ENCODE data around the gene NOL11. TPM values are rescaled to one million over a fixed set of nuclear protein-coding genes. Genes with fewer than 3 reads are reported as not detected.
"Not testable (repeated sequence)": the region's sequence is repeated elsewhere in the genome, so short reads cannot be mapped to it uniquely, and the experiment has no call there.

NOL11 gene
- total RNA-seq, 1 donor from 2014 or later = 22.0 TPM

DNA sequence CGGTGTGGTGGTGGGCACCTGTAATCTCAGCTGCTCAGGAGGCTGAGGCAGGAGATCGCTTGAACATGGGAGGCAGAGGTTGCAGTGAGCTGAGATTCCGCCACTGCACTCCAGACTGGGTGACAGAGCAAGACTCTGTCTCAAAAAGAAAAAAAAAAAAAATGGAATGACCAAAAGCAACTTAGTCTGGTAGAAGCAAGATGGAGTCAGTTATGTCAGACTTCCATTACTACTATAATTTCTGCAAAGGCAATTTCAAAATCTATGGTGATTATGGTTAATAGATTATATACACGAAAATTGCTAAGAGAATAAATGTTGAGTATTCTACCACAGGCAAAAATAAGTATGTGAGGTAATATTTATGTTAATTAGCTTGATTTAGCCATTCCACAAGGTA is 32.3 kb downstream of the NOL11 start:
- Histone ChIP-seq H3K9me3 (no peaks in the 10 kb centered on the region), H3K27ac (no peak overlapping the region), H3K4me1 (no peaks in the 10 kb centered on the region), H3K27me3 (no peaks in the 10 kb centered on the region), H3K36me3 (peaks cover 37 to 49% of the 10 kb centered on the region in 2 donors), H3K4me3 (no peak overlapping the region)
- intact Hi-C loops (cut with DNase I) = no loop called here
- TF ChIP-seq, protein P1, sequence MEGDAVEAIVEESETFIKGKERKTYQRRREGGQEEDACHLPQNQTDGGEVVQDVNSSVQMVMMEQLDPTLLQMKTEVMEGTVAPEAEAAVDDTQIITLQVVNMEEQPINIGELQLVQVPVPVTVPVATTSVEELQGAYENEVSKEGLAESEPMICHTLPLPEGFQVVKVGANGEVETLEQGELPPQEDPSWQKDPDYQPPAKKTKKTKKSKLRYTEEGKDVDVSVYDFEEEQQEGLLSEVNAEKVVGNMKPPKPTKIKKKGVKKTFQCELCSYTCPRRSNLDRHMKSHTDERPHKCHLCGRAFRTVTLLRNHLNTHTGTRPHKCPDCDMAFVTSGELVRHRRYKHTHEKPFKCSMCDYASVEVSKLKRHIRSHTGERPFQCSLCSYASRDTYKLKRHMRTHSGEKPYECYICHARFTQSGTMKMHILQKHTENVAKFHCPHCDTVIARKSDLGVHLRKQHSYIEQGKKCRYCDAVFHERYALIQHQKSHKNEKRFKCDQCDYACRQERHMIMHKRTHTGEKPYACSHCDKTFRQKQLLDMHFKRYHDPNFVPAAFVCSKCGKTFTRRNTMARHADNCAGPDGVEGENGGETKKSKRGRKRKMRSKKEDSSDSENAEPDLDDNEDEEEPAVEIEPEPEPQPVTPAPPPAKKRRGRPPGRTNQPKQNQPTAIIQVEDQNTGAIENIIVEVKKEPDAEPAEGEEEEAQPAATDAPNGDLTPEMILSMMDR (IDR thresholded peaks at IDR 0.05) = no peak
- DNase-seq (ENCODE audit: low spot score in 2 of 2) = no peak

DNA sequence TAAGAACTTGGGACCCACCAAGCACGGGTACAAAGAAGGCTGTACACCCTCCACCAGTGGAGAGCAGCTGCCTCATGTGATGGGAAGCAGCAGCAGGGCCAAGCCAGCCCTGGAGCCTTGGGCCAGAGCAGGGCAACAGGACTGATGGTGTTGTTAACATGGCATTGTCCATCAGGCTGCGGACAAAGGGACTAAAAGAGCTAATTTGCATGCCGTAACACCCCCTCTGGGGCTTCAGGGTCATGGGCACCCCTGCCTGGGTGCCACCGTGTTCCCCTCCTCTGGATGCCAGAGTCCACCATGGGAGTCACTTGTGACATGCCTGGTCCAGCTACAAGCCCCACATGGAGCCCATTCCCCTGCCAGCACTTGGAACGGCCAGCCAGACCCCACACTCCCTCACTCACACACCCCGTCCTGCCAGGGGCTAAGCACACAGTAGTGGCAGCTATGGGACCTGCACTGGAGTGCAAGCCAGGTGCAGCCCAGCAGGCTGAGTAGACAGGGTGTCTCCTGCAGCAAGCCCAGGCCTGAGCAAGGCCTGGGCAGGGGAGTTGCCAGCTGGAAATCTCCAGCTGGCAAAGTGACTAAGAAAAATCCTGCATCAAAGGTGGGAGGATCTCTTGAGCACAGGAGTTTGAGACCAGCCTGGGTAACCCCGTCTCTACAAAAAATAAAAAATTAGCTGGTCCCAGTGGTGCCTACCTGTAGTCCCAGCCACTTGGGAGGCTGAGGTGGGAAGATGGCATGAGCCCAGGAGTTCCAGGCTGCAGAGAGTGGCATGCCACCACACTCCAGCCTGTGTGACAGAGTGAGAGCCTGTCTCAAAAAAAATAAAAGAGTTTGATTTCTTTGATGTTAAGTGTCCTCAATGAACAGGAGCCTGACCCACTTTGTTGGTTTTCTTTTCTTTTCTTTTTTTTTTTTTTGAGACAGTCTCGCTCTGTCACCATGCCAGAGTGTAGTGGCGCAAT is 33.7 kb downstream of the NOL11 start:
- no peak overlapping the region for H3K27ac ChIP-seq
- H3K4me1 ChIP-seq = no peaks in the 10 kb centered on the region
- intact Hi-C loops (cut with DNase I) = no loop called here
- H3K4me3 ChIP-seq = no peak overlapping the region
- no peaks in the 10 kb centered on the region for H3K9me3 ChIP-seq
- H3K27me3 ChIP-seq = no peaks in the 10 kb centered on the region
- H3K36me3 ChIP-seq = peaks cover 30 to 38% of the 10 kb centered on the region in 2 donors
- DNase-seq (ENCODE audit: low spot score in 2 of 2) = no peak
- TF ChIP-seq, protein P1 (IDR thresholded peaks at IDR 0.05) = no peak

DNA sequence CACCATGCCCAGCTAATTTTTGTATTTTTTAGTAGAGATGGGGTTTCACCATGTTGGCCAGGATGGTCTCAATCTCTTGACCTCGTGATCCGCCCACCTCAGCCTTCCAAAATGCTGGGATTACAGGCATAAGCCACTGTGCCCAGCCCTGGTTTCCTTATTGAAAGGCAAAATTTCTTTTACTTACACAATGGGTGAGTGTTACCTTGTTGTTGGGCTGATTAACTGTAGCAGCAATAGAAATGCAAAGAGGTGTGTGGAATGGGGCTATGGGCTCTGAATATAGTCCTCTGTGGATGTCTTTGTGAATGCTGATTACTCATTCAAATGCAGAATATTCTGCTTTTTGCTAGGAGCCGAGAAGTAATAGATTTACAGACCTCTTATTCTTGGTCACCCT is 34.4 kb downstream of the NOL11 start:
- intact Hi-C loops (cut with DNase I) = not testable (repeated sequence)

DNA sequence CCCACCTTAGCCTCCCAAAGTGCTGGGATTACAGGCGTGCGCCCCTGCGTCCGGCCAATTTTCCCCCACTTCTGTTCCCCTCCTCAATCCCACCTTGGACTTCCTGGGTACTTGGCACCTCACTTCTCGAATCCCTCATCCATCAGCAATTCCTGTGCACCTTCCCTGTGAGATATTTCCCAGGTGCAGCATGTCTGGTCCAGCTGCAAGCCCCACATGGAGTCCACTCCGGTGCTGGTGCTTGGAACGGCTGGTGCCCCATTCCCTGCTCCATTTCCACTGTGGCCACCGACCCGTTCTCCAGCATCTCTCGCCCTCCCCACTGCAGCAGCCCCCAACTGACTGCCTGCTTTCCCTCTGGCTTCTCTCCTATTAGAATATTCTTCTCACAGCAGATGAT is 35.3 kb downstream of the NOL11 start:
- Histone ChIP-seq H3K27me3 (no peaks in the 10 kb centered on the region), H3K4me3 (no peak overlapping the region), H3K4me1 (no peaks in the 10 kb centered on the region), H3K27ac (no peak overlapping the region), H3K9me3 (no peaks in the 10 kb centered on the region), H3K36me3 (peaks cover 17 to 24% of the 10 kb centered on the region in 2 donors)
- DNase-seq (ENCODE audit: low spot score in 2 of 2) = no peak
- TF ChIP-seq, protein P1 (IDR thresholded peaks at IDR 0.05) = no peak
- intact Hi-C loops (cut with DNase I) = no loop called here

More for the DNA sequence above, 34.4 kb downstream of the NOL11 start:
- H3K36me3 ChIP-seq = peaks cover 23 to 32% of the 10 kb centered on the region in 2 donors
- H3K27ac ChIP-seq; H3K4me1 ChIP-seq; H3K27me3 ChIP-seq; H3K9me3 ChIP-seq; H3K4me3 ChIP-seq; DNase-seq (ENCODE audit: low spot score in 2 of 2): not testable (repeated sequence)

DNA sequence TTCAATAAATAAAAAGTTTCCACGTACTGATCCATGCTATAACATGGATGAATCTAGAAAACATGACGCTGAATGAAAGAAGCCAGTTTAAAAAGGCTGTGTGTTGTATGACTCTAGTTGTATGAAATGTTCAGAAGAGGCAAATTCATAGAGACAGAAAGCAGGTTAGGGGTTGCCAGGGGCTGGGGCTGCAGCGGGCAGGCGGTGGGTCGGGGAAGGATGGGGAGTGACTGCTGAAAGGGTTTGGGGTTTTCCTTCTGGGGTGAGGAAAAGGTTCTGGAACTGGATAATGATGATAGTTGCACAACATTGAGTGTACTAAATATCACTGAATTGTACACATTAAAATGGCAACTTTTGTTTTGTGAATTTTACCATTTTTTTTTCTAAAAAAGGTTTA is 36.3 kb downstream of the NOL11 start:
- H3K9me3 ChIP-seq = no peaks in the 10 kb centered on the region
- TF ChIP-seq, protein P1 (IDR thresholded peaks at IDR 0.05) = no peak

DNA sequence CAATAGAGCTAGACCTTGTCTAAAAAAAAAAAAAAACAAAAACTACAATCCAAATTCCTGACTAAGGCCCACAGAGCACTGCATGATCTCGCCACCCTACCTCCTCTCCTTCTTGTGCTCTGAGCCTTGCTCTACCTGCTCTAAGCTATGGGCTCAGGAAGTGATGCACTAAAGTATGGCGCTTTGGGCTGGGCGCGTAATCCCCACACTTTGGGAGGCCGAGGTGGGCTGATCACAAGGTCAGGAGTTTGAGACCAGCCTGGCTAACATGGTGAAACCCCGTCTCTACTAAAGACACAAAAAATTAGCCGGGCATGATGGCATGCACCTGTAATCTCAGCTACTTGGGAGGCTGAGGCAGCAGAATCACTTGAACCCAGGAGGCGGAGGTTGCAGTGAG is 37.0 kb downstream of the NOL11 start:
- peaks cover 4 to 14% of the 10 kb centered on the region in 2 donors for H3K36me3 ChIP-seq
- H3K27ac ChIP-seq; H3K4me1 ChIP-seq; H3K4me3 ChIP-seq; H3K9me3 ChIP-seq; intact Hi-C loops (cut with DNase I); H3K27me3 ChIP-seq; DNase-seq (ENCODE audit: low spot score in 2 of 2): not testable (repeated sequence)

More for the DNA sequence above, 36.3 kb downstream of the NOL11 start:
- intact Hi-C loops (cut with DNase I) = no loop called here
- H3K36me3 ChIP-seq = peaks cover 9 to 14% of the 10 kb centered on the region in 2 donors
- DNase-seq (ENCODE audit: low spot score in 2 of 2) = no peak
- no peaks in the 10 kb centered on the region for H3K4me1 ChIP-seq
- no peak overlapping the region for H3K4me3 ChIP-seq
- H3K27ac ChIP-seq = no peak overlapping the region
- no peaks in the 10 kb centered on the region for H3K27me3 ChIP-seq

DNA sequence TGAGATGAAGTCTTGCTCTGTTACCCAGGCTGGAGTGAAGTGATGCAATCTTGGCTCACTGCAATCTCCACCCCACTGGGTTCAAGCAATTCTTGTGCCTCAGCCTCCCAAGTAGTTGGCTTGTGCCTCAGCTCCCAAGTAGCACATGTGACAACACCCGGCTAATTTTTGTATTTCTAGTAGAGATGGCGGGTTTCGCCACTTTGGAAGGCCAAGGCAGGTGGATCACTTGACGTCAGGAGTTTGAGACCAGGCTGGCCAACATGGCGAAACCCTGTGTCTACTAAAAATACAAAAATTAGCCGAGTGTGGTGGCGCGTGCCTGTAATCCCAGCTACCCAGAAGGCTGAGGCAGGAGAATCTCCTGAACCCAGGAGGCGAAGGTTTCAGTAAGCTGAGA is 39.0 kb downstream of the NOL11 start:
- H3K27ac ChIP-seq; DNase-seq (ENCODE audit: low spot score in 2 of 2); H3K36me3 ChIP-seq; H3K4me3 ChIP-seq; H3K9me3 ChIP-seq; H3K27me3 ChIP-seq; H3K4me1 ChIP-seq; intact Hi-C loops (cut with DNase I): not testable (repeated sequence)
